ENCODE results near the gene APRT. TPM values are rescaled to one million over a fixed set of nuclear protein-coding genes. Genes with fewer than 3 reads are reported as not detected.

Gene APRT
- total and polyA plus RNA-seq, 9 of the 15 experiments (the other 6 are each of a cell fraction or from before 2014, with no cell fraction given), result 41.7 to 409 (median 146) TPM

DNA sequence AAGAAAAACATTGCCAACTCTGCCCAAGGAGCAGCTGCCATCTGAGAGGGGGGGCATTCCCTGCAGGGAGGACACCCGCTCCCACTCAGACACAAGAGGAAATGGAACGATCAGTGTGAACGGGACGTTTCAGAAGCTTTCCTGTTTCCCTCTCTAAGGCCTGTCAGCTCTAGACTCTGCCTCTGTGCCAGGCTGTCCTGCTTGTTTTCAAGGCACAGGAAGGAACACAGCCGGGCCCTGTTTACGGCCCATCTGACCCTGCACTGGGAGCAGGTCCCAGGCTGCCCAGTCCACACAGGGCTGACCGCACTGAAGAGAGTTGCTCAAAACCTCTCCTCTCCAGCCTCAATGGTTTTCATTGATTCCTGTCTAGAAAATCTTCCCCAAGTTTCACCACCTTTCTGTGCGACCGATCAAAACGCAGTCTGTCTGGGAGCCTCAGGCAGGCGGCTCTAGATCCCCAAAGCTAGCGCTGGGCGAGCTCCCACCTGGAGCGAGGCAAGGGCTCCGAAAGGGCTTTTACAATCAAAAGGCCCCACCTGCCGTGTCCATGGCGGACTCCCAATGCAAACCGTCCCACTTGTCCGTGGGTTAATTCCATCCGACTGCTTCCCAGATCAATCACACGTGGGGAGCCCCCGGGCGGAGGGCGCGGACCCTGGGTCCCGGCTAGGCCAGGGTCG is 28.2 kb downstream of the APRT start (continued):
- TF ChIP-seq, protein P1, sequence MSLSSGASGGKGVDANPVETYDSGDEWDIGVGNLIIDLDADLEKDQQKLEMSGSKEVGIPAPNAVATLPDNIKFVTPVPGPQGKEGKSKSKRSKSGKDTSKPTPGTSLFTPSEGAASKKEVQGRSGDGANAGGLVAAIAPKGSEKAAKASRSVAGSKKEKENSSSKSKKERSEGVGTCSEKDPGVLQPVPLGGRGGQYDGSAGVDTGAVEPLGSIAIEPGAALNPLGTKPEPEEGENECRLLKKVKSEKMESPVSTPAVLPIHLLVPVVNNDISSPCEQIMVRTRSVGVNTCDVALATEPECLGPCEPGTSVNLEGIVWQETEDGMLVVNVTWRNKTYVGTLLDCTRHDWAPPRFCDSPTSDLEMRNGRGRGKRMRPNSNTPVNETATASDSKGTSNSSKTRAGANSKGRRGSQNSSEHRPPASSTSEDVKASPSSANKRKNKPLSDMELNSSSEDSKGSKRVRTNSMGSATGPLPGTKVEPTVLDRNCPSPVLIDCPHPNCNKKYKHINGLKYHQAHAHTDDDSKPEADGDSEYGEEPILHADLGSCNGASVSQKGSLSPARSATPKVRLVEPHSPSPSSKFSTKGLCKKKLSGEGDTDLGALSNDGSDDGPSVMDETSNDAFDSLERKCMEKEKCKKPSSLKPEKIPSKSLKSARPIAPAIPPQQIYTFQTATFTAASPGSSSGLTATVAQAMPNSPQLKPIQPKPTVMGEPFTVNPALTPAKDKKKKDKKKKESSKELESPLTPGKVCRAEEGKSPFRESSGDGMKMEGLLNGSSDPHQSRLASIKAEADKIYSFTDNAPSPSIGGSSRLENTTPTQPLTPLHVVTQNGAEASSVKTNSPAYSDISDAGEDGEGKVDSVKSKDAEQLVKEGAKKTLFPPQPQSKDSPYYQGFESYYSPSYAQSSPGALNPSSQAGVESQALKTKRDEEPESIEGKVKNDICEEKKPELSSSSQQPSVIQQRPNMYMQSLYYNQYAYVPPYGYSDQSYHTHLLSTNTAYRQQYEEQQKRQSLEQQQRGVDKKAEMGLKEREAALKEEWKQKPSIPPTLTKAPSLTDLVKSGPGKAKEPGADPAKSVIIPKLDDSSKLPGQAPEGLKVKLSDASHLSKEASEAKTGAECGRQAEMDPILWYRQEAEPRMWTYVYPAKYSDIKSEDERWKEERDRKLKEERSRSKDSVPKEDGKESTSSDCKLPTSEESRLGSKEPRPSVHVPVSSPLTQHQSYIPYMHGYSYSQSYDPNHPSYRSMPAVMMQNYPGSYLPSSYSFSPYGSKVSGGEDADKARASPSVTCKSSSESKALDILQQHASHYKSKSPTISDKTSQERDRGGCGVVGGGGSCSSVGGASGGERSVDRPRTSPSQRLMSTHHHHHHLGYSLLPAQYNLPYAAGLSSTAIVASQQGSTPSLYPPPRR (CRISPR knock-in tag; IDR thresholded peaks at IDR 0.05; ENCODE audit: borderline replicate concordance), result no peak
- no peak for TF ChIP-seq NBN (IDR thresholded peaks at IDR 0.05; ENCODE audit: low read depth)
- TF ChIP-seq NFRKB (IDR thresholded peaks at IDR 0.05; ENCODE audit: low read depth), result no peak
- TF ChIP-seq, protein P2, sequence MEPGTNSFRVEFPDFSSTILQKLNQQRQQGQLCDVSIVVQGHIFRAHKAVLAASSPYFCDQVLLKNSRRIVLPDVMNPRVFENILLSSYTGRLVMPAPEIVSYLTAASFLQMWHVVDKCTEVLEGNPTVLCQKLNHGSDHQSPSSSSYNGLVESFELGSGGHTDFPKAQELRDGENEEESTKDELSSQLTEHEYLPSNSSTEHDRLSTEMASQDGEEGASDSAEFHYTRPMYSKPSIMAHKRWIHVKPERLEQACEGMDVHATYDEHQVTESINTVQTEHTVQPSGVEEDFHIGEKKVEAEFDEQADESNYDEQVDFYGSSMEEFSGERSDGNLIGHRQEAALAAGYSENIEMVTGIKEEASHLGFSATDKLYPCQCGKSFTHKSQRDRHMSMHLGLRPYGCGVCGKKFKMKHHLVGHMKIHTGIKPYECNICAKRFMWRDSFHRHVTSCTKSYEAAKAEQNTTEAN (CRISPR knock-in tag; IDR thresholded peaks at IDR 0.05), result no peak
- TF ChIP-seq, protein P3, sequence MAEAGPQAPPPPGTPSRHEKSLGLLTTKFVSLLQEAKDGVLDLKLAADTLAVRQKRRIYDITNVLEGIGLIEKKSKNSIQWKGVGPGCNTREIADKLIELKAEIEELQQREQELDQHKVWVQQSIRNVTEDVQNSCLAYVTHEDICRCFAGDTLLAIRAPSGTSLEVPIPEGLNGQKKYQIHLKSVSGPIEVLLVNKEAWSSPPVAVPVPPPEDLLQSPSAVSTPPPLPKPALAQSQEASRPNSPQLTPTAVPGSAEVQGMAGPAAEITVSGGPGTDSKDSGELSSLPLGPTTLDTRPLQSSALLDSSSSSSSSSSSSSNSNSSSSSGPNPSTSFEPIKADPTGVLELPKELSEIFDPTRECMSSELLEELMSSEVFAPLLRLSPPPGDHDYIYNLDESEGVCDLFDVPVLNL (CRISPR knock-in tag; IDR thresholded peaks at IDR 0.05; ENCODE audit: low read depth), result no peak
- TF ChIP-seq, protein P4, sequence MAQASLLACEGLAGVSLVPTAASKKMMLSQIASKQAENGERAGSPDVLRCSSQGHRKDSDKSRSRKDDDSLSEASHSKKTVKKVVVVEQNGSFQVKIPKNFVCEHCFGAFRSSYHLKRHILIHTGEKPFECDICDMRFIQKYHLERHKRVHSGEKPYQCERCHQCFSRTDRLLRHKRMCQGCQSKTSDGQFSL (CRISPR knock-in tag; IDR thresholded peaks at IDR 0.05), result peak; percentile 76; the same call in 1 of the 2 replicates
- TF ChIP-seq, protein P4 (tag; IDR thresholded peaks at IDR 0.05), result no peak
- no peak for TF ChIP-seq CHD1 (IDR thresholded peaks at IDR 0.05; ENCODE audit: low read length)
- no peak for TF ChIP-seq MTF1 (CRISPR knock-in tag; IDR thresholded peaks at IDR 0.05; ENCODE audit: borderline replicate concordance)
- no peak for TF ChIP-seq ZNF444 (CRISPR knock-in tag; IDR thresholded peaks at IDR 0.05)
- TF ChIP-seq, protein P5, sequence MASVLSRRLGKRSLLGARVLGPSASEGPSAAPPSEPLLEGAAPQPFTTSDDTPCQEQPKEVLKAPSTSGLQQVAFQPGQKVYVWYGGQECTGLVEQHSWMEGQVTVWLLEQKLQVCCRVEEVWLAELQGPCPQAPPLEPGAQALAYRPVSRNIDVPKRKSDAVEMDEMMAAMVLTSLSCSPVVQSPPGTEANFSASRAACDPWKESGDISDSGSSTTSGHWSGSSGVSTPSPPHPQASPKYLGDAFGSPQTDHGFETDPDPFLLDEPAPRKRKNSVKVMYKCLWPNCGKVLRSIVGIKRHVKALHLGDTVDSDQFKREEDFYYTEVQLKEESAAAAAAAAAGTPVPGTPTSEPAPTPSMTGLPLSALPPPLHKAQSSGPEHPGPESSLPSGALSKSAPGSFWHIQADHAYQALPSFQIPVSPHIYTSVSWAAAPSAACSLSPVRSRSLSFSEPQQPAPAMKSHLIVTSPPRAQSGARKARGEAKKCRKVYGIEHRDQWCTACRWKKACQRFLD (CRISPR knock-in tag; IDR thresholded peaks at IDR 0.05), result no peak
- no peak for TF ChIP-seq ZNF696 (CRISPR knock-in tag; conservative IDR thresholded peaks at IDR 0.05)
- TF ChIP-seq, protein P6, sequence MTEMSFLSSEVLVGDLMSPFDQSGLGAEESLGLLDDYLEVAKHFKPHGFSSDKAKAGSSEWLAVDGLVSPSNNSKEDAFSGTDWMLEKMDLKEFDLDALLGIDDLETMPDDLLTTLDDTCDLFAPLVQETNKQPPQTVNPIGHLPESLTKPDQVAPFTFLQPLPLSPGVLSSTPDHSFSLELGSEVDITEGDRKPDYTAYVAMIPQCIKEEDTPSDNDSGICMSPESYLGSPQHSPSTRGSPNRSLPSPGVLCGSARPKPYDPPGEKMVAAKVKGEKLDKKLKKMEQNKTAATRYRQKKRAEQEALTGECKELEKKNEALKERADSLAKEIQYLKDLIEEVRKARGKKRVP (CRISPR knock-in tag; IDR thresholded peaks at IDR 0.05), result peak; percentile 9; the same call in 1 of the 2 replicates
- no peak for TF ChIP-seq ZNF175 (CRISPR knock-in tag; IDR thresholded peaks at IDR 0.05; ENCODE audit: low read depth)
- TF ChIP-seq DACH1 (IDR thresholded peaks at IDR 0.05; ENCODE audit: partially characterized antibody), result no peak
- TF ChIP-seq ARNT (IDR thresholded peaks at IDR 0.05), result no peak
- no peak for TF ChIP-seq ZZZ3 (IDR thresholded peaks at IDR 0.05)
